ENCODE measurements around the gene C10orf90. TPM values are rescaled to one million over a fixed set of nuclear protein-coding genes. Genes with fewer than 3 reads are reported as not detected.

Gene C10orf90
- total RNA-seq, 1 donor from 2014 or later: not detected

- Mint-ChIP-seq H3K4me1 (ENCODE audit: low read depth) (no peaks in the 10 kb centered on the region), H3K27ac (no peak overlapping the region), H3K27me3 (peaks cover 28% of the 10 kb centered on the region), H3K4me3 (ENCODE audit: low read depth) (no peak overlapping the region), H3K36me3 (ENCODE audit: insufficient read depth) (no peaks in the 10 kb centered on the region), H3K9me3 (ENCODE audit: low read depth) (no peaks in the 10 kb centered on the region)
- DNase-seq (ENCODE audit: low spot score, unreplicated experiment): no peak
- TF ChIP-seq CTCF (IDR thresholded peaks at IDR 0.05; ENCODE audit: unreplicated experiment): no peak
These were observed 165.8 kb downstream of the C10orf90 start for GRCh38 chr10:126504761-126505112.

- Mint-ChIP-seq H3K9me3 (ENCODE audit: low read depth) (no peaks in the 10 kb centered on the region), H3K4me1 (ENCODE audit: low read depth) (no peaks in the 10 kb centered on the region), H3K36me3 (ENCODE audit: insufficient read depth) (no peaks in the 10 kb centered on the region), H3K4me3 (ENCODE audit: low read depth) (no peak overlapping the region), H3K27ac (no peak overlapping the region), H3K27me3 (peaks cover 25% of the 10 kb centered on the region)
- peak; percentile 67 for TF ChIP-seq CTCF (IDR thresholded peaks at IDR 0.05; ENCODE audit: unreplicated experiment)
- peak; percentile 32 for DNase-seq (ENCODE audit: low spot score, unreplicated experiment)
These were observed 166.3 kb downstream of the C10orf90 start for GRCh38 chr10:126504063-126504760.

GRCh38 chr10:126503392-126504062, 167.0 kb downstream of the C10orf90 start:
- Mint-ChIP-seq H3K27ac (no peak overlapping the region), H3K9me3 (ENCODE audit: low read depth) (no peaks in the 10 kb centered on the region), H3K4me1 (ENCODE audit: low read depth) (no peaks in the 10 kb centered on the region), H3K4me3 (ENCODE audit: low read depth) (no peak overlapping the region), H3K27me3 (peaks cover 21% of the 10 kb centered on the region), H3K36me3 (ENCODE audit: insufficient read depth) (no peaks in the 10 kb centered on the region)
- DNase-seq (ENCODE audit: low spot score, unreplicated experiment): no peak
- TF ChIP-seq CTCF (IDR thresholded peaks at IDR 0.05; ENCODE audit: unreplicated experiment): no peak

- H3K4me1 Mint-ChIP-seq (ENCODE audit: low read depth): no peaks in the 10 kb centered on the region
- H3K27me3 Mint-ChIP-seq: peaks cover 18% of the 10 kb centered on the region
- H3K4me3 Mint-ChIP-seq (ENCODE audit: low read depth): no peak overlapping the region
- no peak for DNase-seq (ENCODE audit: low spot score, unreplicated experiment)
- no peak for TF ChIP-seq CTCF (IDR thresholded peaks at IDR 0.05; ENCODE audit: unreplicated experiment)
- no peaks in the 10 kb centered on the region for H3K36me3 Mint-ChIP-seq (ENCODE audit: insufficient read depth)
- H3K9me3 Mint-ChIP-seq (ENCODE audit: low read depth): no peaks in the 10 kb centered on the region
- H3K27ac Mint-ChIP-seq: no peak overlapping the region
These were observed 168.1 kb downstream of the C10orf90 start for GRCh38 chr10:126502441-126502840.

- TF ChIP-seq CTCF (IDR thresholded peaks at IDR 0.05; ENCODE audit: unreplicated experiment): no peak
- Mint-ChIP-seq H3K27ac (no peak overlapping the region), H3K27me3 (peaks cover 23% of the 10 kb centered on the region), H3K36me3 (ENCODE audit: insufficient read depth) (no peaks in the 10 kb centered on the region), H3K4me1 (ENCODE audit: low read depth) (no peaks in the 10 kb centered on the region), H3K9me3 (ENCODE audit: low read depth) (no peaks in the 10 kb centered on the region), H3K4me3 (ENCODE audit: low read depth) (no peak overlapping the region)
- DNase-seq (ENCODE audit: low spot score, unreplicated experiment): no peak
These were observed 168.7 kb downstream of the C10orf90 start for GRCh38 chr10:126501828-126502227.
